ENCODE data around the gene NPL. TPM values are rescaled to one million over a fixed set of nuclear protein-coding genes. Genes with fewer than 3 reads are reported as not detected.

NPL gene
- total and polyA plus RNA-seq, 2 of the 13 experiments (the other 11 are each of a cell fraction or from before 2014, with no cell fraction given), result 0.03 to 0.04 TPM

DNA sequence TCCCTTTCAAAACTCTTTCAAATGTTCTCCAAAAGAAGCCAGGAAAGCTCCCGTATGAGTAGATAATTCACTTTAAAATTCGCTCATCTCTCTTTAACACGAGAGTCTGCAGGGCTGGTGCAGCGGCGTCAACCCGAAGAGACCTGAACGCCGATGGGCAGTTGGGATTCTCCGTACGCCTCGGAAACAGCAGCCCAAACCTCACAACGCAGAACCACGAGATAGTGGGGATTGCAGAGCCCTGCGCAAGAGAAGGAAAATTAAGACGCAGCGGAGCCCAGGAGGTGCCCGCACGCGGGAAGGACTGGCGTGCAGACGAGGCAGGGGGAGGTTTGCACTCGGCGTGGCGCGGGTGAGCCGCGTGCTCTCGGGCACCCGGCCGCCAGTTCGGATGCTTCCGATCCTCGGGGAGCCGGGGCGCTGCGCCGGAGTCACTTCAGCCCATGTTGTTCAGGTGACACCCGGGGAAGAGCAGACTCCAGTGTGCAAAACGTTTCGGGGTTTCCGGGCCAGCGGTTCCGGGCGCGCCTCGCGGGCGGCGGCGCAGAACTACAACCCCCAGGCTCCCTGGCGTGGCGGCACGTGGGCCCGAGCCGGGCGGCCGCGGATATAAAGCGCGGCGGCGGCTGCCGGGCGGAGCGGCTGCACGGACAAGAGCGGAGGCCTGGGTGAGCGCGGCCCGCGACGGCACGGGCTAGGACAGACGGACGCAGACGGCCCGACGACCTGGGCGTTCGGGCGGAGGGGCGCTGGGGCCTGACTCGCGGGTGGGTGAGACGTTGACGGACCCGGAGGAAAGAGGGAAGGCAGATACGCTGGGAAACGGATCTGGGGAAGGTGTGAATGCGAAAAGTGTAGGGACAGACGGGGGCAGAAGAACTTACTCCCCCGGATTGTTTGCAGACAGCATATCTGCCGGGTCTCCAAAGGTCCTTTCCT, at the start of gene NPL (continued):
- TF ChIP-seq ZNF598 (CRISPR knock-in tag; IDR thresholded peaks at IDR 0.05; ENCODE audit: borderline replicate concordance), result peak; percentile 60; the same call in 1 of the 2 replicates
- TF ChIP-seq, protein P1, sequence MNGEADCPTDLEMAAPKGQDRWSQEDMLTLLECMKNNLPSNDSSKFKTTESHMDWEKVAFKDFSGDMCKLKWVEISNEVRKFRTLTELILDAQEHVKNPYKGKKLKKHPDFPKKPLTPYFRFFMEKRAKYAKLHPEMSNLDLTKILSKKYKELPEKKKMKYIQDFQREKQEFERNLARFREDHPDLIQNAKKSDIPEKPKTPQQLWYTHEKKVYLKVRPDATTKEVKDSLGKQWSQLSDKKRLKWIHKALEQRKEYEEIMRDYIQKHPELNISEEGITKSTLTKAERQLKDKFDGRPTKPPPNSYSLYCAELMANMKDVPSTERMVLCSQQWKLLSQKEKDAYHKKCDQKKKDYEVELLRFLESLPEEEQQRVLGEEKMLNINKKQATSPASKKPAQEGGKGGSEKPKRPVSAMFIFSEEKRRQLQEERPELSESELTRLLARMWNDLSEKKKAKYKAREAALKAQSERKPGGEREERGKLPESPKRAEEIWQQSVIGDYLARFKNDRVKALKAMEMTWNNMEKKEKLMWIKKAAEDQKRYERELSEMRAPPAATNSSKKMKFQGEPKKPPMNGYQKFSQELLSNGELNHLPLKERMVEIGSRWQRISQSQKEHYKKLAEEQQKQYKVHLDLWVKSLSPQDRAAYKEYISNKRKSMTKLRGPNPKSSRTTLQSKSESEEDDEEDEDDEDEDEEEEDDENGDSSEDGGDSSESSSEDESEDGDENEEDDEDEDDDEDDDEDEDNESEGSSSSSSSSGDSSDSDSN (CRISPR knock-in tag; IDR thresholded peaks at IDR 0.05), result peak; percentile 73; the same call in 1 of the 2 replicates
- TF ChIP-seq SRY (CRISPR knock-in tag; IDR thresholded peaks at IDR 0.05), result 0 out of 2 replicates have a peak, but pooled peaks have one; percentile 51
- TF ChIP-seq, protein P2, sequence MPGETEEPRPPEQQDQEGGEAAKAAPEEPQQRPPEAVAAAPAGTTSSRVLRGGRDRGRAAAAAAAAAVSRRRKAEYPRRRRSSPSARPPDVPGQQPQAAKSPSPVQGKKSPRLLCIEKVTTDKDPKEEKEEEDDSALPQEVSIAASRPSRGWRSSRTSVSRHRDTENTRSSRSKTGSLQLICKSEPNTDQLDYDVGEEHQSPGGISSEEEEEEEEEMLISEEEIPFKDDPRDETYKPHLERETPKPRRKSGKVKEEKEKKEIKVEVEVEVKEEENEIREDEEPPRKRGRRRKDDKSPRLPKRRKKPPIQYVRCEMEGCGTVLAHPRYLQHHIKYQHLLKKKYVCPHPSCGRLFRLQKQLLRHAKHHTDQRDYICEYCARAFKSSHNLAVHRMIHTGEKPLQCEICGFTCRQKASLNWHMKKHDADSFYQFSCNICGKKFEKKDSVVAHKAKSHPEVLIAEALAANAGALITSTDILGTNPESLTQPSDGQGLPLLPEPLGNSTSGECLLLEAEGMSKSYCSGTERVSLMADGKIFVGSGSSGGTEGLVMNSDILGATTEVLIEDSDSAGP (CRISPR knock-in tag; IDR thresholded peaks at IDR 0.05; ENCODE audit: borderline replicate concordance), result peak; percentile 25; the same call in 1 of the 2 replicates
- peak; percentile 43 for TF ChIP-seq U2AF1 (optimal IDR thresholded peaks at IDR 0.05; ENCODE audit: low read depth, low read length)
- TF ChIP-seq FOXK1 (CRISPR knock-in tag; IDR thresholded peaks at IDR 0.05; ENCODE audit: borderline replicate concordance, low read depth), result no peak
- TF ChIP-seq ZFP36L1 (CRISPR knock-in tag; IDR thresholded peaks at IDR 0.05), result 0 out of 2 replicates have a peak, but pooled peaks have one; percentile 30
- TF ChIP-seq ZNF335 (CRISPR knock-in tag; IDR thresholded peaks at IDR 0.05), result no peak
- TF ChIP-seq THYN1 (CRISPR knock-in tag; IDR thresholded peaks at IDR 0.05; ENCODE audit: borderline replicate concordance, low read depth), result no peak
- TF ChIP-seq XRCC5 (optimal IDR thresholded peaks at IDR 0.05; ENCODE audit: low read length), result peak; percentile 16
- TF ChIP-seq ONECUT2 (CRISPR knock-in tag; IDR thresholded peaks at IDR 0.05), result no peak
- TF ChIP-seq, protein P3, sequence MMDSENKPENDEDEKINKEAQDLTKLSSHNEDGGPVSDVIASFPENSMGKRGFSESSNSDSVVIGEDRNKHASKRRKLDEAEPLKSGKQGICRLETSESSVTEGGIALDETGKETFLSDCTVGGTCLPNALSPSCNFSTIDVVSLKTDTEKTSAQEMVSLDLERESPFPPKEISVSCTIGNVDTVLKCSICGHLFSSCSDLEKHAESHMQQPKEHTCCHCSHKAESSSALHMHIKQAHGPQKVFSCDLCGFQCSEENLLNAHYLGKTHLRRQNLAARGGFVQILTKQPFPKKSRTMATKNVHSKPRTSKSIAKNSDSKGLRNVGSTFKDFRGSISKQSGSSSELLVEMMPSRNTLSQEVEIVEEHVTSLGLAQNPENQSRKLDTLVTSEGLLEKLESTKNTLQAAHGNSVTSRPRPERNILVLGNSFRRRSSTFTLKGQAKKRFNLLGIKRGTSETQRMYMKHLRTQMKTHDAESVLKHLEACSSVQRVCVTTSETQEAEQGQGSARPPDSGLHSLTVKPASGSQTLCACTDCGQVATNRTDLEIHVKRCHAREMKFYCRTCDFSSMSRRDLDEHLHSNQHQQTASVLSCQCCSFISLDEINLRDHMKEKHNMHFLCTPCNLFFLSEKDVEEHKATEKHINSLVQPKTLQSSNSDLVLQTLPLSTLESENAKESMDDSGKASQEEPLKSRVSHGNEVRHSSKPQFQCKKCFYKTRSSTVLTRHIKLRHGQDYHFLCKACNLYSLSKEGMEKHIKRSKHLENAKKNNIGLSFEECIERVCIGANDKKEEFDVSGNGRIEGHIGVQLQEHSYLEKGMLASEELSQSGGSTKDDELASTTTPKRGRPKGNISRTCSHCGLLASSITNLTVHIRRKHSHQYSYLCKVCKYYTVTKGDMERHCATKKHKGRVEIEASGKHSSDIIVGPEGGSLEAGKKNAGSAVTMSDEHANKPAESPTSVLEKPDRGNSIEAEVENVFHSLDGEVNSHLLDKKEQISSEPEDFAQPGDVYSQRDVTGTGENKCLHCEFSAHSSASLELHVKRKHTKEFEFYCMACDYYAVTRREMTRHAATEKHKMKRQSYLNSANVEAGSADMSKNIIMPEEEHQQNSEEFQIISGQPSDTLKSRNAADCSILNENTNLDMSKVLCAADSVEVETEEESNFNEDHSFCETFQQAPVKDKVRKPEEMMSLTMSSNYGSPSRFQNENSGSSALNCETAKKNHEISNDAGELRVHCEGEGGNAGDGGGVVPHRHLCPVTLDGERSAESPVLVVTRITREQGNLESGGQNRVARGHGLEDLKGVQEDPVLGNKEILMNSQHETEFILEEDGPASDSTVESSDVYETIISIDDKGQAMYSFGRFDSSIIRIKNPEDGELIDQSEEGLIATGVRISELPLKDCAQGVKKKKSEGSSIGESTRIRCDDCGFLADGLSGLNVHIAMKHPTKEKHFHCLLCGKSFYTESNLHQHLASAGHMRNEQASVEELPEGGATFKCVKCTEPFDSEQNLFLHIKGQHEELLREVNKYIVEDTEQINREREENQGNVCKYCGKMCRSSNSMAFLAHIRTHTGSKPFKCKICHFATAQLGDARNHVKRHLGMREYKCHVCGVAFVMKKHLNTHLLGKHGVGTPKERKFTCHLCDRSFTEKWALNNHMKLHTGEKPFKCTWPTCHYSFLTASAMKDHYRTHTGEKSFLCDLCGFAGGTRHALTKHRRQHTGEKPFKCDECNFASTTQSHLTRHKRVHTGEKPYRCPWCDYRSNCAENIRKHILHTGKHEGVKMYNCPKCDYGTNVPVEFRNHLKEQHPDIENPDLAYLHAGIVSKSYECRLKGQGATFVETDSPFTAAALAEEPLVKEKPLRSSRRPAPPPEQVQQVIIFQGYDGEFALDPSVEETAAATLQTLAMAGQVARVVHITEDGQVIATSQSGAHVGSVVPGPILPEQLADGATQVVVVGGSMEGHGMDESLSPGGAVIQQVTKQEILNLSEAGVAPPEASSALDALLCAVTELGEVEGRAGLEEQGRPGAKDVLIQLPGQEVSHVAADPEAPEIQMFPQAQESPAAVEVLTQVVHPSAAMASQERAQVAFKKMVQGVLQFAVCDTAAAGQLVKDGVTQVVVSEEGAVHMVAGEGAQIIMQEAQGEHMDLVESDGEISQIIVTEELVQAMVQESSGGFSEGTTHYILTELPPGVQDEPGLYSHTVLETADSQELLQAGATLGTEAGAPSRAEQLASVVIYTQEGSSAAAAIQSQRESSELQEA (CRISPR knock-in tag; IDR thresholded peaks at IDR 0.05; ENCODE audit: not compliant biosample characterization), result peak; percentile 86
- TF ChIP-seq ZNF678 (CRISPR knock-in tag; IDR thresholded peaks at IDR 0.05), result peak; percentile 45; the same call in 1 of the 2 replicates

Data from HepG2 (cell line).